ENCODE measurements around the gene STX16. TPM values are rescaled to one million over a fixed set of nuclear protein-coding genes. Genes with fewer than 3 reads are reported as not detected.

Gene STX16
- total RNA-seq, 4 donors from 2014 or later: 52.3 to 146 (median 77.0) TPM

DNA sequence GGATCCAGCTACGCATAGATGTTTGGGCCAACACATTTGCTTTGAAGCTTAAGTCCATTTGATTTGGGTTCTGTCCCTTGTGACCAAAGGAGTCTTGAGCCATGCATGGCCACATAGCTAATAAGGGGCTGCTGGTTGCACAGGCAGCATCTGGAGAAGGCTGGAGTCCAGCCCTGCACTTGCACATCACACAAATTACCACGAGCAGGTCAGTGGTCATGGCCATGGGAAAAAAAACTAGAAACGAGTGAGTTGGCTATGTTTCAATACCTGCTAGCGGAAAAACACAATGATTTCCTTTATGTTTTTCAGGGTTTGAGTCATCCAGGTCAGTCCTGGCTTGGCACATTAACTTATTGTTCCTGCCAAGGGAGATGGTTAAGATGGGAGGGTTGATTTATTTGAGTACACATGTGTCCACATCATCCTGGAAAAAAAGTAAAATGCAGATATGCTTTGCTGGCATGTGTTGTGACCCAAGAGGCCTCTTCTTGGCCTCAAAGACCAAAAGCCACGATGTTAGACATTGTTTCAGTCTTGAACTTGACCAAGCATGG, 5.6 kb upstream of the STX16 start:
- Histone ChIP-seq H3K27ac (no peak overlapping the region), H3K36me3 (no peaks in the 10 kb centered on the region), H3K4me3 (no peak overlapping the region), H3K27me3 (no peaks in the 10 kb centered on the region), H3K4me1 (peaks cover 0 to 12% (median 5%) of the 10 kb centered on the region in 4 donors), H3K9me3 (no peaks in the 10 kb centered on the region)
- no peak for DNase-seq
- no peak for TF ChIP-seq CTCF (IDR thresholded peaks at IDR 0.05)
- no peak for TF ChIP-seq POLR2A (IDR thresholded peaks at IDR 0.05)
- no peak for TF ChIP-seq EP300 (IDR thresholded peaks at IDR 0.05; ENCODE audit: low read depth)
- no peak for TF ChIP-seq POLR2AphosphoS5 (IDR thresholded peaks at IDR 0.05)
- WGBS, 2 donors (ENCODE audit: low coverage in 1 of 2): 25 to 42% methylated on average over 1 to 5 of the region's 5 CpGs
- intact Hi-C loops (cut with DNase I; ENCODE audit: low total_unique reads) (no loop called here), in situ Hi-C loops (cut with MboI; ENCODE audit: low pct_ligation_motif_present in 1 of 4, low pct_unique_long_range_greater_than_20kb in 1 of 4, low sequenced_read_pairs in 3 of 4) (no loop called here)

GRCh38 chr20:58646257-58646656, 4.8 kb upstream of the STX16 start:
- in situ Hi-C loops (cut with MboI; ENCODE audit: low pct_ligation_motif_present in 1 of 4, low pct_unique_long_range_greater_than_20kb in 1 of 4, low sequenced_read_pairs in 3 of 4): no loop called here
- TF ChIP-seq CTCF (IDR thresholded peaks at IDR 0.05) (no peak), EP300 (IDR thresholded peaks at IDR 0.05; ENCODE audit: low read depth) (no peak), POLR2AphosphoS5 (IDR thresholded peaks at IDR 0.05) (no peak), POLR2A (IDR thresholded peaks at IDR 0.05) (no peak)
- intact Hi-C loops (cut with DNase I; ENCODE audit: low total_unique reads): no loop called here
- 95 to 99% methylated on average over 3 of the region's 3 CpGs for WGBS, 2 donors (ENCODE audit: low coverage in 1 of 2)
- DNase-seq: no peak
- Histone ChIP-seq H3K27ac (no peak overlapping the region), H3K4me1 (peaks cover 0 to 12% (median 5%) of the 10 kb centered on the region in 4 donors), H3K36me3 (no peaks in the 10 kb centered on the region), H3K9me3 (no peaks in the 10 kb centered on the region), H3K4me3 (no peak overlapping the region), H3K27me3 (no peaks in the 10 kb centered on the region)

GRCh38 chr20:58646703-58647102, 4.4 kb upstream of the STX16 start:
- no peaks in the 10 kb centered on the region for H3K36me3 ChIP-seq
- peaks cover 0 to 12% (median 5%) of the 10 kb centered on the region in 4 donors for H3K4me1 ChIP-seq
- no peaks in the 10 kb centered on the region for H3K9me3 ChIP-seq
- H3K27ac ChIP-seq: peak overlapping the region in 3 of 4 donors; percentile 60 to 78 (median 64)
- intact Hi-C loops (cut with DNase I; ENCODE audit: low total_unique reads): no loop called here
- H3K4me3 ChIP-seq: no peak overlapping the region
- WGBS, 2 donors (ENCODE audit: low coverage in 1 of 2): 84 to 100% methylated on average over 1 to 4 of the region's 4 CpGs
- no peaks in the 10 kb centered on the region for H3K27me3 ChIP-seq
- TF ChIP-seq EP300 (IDR thresholded peaks at IDR 0.05; ENCODE audit: low read depth) (no peak), POLR2A (IDR thresholded peaks at IDR 0.05) (no peak), POLR2AphosphoS5 (IDR thresholded peaks at IDR 0.05) (no peak), CTCF (IDR thresholded peaks at IDR 0.05) (no peak)
- no peak for DNase-seq
- in situ Hi-C loops (cut with MboI; ENCODE audit: low pct_ligation_motif_present in 1 of 4, low pct_unique_long_range_greater_than_20kb in 1 of 4, low sequenced_read_pairs in 3 of 4): no loop called here

GRCh38 chr20:58647162-58647795, 3.8 kb upstream of the STX16 start:
- no peak for DNase-seq
- H3K27me3 ChIP-seq: no peaks in the 10 kb centered on the region
- H3K4me1 ChIP-seq: peaks cover 0 to 12% (median 5%) of the 10 kb centered on the region in 4 donors
- TF ChIP-seq EP300 (IDR thresholded peaks at IDR 0.05; ENCODE audit: low read depth) (no peak), POLR2AphosphoS5 (IDR thresholded peaks at IDR 0.05) (no peak), CTCF (IDR thresholded peaks at IDR 0.05) (no peak), POLR2A (IDR thresholded peaks at IDR 0.05) (no peak)
- H3K36me3 ChIP-seq: no peaks in the 10 kb centered on the region
- in situ Hi-C loops (cut with MboI; ENCODE audit: low pct_ligation_motif_present in 1 of 4, low pct_unique_long_range_greater_than_20kb in 1 of 4, low sequenced_read_pairs in 3 of 4): no loop called here
- H3K9me3 ChIP-seq: no peaks in the 10 kb centered on the region
- intact Hi-C loops (cut with DNase I; ENCODE audit: low total_unique reads): no loop called here
- H3K27ac ChIP-seq: peak overlapping the region in 3 of 4 donors; percentile 60 to 78 (median 64)
- H3K4me3 ChIP-seq: no peak overlapping the region
- 68% methylated on average over 7 of the region's 7 CpGs; no CpG with 5 or more reads in 1 of the 2 donors for whole genome bisulfite sequencing, 2 donors (ENCODE audit: low coverage in 1 of 2)
